Stimulated activated memory B cell treated with anti-CD40 and anti-IgM and Interleukin-4, amounts not matched to agents 10 μg/mL and 1 μg/mL and 100 μg/mL, for 72 hours (primary cell): ENCODE results near the gene FER.
"Not testable (repeated sequence)": the region's sequence is repeated elsewhere in the genome, so short reads cannot be mapped to it uniquely, and the experiment has no call there.

Source experiments
- ATAC-seq: fragments of 150-1000 bp; cut with Tn5 transposase; 2 replicates; pipeline ENCODE4 v1.10.0; 2021
- H3K27ac Mint-ChIP-seq: one replicate; pipeline ENCODE4 v1.8.0; 2022; ENCODE audit warnings: mild to moderate bottlenecking, mixed read lengths
- H3K27me3 Mint-ChIP-seq: one replicate; pipeline ENCODE4 v1.8.0; 2022; ENCODE audit warnings: mixed read lengths
- H3K36me3 Mint-ChIP-seq: one replicate; pipeline ENCODE4 v1.8.0; 2022; ENCODE audit warnings: mixed read lengths
- H3K4me1 Mint-ChIP-seq: one replicate; pipeline ENCODE4 v1.8.0; 2022; ENCODE audit warnings: mixed read lengths
- H3K4me3 Mint-ChIP-seq: one replicate; pipeline ENCODE4 v1.8.0; 2022; ENCODE audit warnings: mild to moderate bottlenecking, moderate library complexity, mixed read lengths
- H3K9me3 Mint-ChIP-seq: one replicate; pipeline ENCODE4 v1.8.0; 2022; ENCODE audit warnings: mixed read lengths

FER gene

GRCh38 chr5:109028608-109029299 lies 281.1 kb downstream of the FER start:
- H3K36me3 Mint-ChIP-seq = peaks cover 9% of the 10 kb centered on the region
- H3K27ac Mint-ChIP-seq = no peak overlapping the region
- no peak overlapping the region for H3K4me3 Mint-ChIP-seq
- H3K27me3 Mint-ChIP-seq = no peaks in the 10 kb centered on the region
- peaks cover 8% of the 10 kb centered on the region for H3K4me1 Mint-ChIP-seq
- no peaks in the 10 kb centered on the region for H3K9me3 Mint-ChIP-seq
- ATAC-seq = no peak

DNA sequence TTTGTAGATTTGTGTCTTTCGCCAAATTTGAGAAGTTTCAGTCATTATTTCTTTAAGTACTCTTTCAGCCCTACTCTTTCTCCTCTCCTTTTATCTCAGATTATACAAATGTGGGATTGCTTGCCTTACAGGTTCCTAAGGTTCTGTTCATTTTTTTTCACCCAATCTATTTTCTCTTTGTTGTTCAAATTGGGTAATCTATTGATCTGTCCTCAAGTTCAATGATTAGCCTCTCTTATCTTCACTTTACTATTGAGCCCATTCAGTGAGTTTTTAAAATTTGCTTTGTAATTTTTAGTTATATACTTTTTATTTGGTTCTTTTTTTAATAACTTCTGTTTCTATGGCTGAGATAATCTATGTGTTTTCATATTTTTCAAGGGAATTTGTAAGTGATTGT lies 282.1 kb downstream of the FER start:
- H3K9me3 Mint-ChIP-seq = no peaks in the 10 kb centered on the region
- no peaks in the 10 kb centered on the region for H3K36me3 Mint-ChIP-seq
- H3K27me3 Mint-ChIP-seq = no peaks in the 10 kb centered on the region
- H3K27ac Mint-ChIP-seq = no peak overlapping the region
- no peak for ATAC-seq
- no peak overlapping the region for H3K4me3 Mint-ChIP-seq
- peaks cover 13% of the 10 kb centered on the region for H3K4me1 Mint-ChIP-seq

GRCh38 chr5:109030360-109031143 lies 282.9 kb downstream of the FER start:
- Mint-ChIP-seq H3K27ac (no peak overlapping the region), H3K27me3 (no peaks in the 10 kb centered on the region), H3K9me3 (no peaks in the 10 kb centered on the region), H3K4me1 (peaks cover 13% of the 10 kb centered on the region), H3K4me3 (no peak overlapping the region), H3K36me3 (no peaks in the 10 kb centered on the region)
- ATAC-seq = no peak

DNA sequence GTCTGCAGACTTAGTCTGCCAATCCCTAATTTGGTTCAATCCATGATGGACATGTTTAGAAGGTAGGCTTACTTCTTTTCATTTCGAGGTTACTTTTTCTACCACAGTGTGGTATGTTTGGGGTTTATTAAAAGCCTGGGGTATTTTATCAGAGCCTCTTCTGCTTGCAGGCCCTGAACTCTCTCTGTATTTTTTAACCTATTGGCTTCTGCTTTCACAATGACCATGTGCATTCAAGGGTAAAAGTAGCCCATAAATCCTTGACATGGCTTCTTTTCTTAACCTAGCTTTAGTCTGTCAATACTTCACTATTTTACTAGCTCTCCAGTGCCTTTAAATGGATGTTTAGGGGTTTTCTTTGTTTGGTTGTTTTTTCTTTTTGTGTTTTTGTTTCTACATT lies 286.6 kb downstream of the FER start:
- no peaks in the 10 kb centered on the region for H3K9me3 Mint-ChIP-seq
- no peak overlapping the region for H3K27ac Mint-ChIP-seq
- H3K27me3 Mint-ChIP-seq = no peaks in the 10 kb centered on the region
- H3K4me3 Mint-ChIP-seq = no peak overlapping the region
- peaks cover 13% of the 10 kb centered on the region for H3K4me1 Mint-ChIP-seq
- H3K36me3 Mint-ChIP-seq = peaks cover 7% of the 10 kb centered on the region
- peak; percentile 36 for ATAC-seq

GRCh38 chr5:109035436-109035835 lies 287.7 kb downstream of the FER start:
- Mint-ChIP-seq H3K4me1 (peaks cover 9% of the 10 kb centered on the region), H3K4me3 (no peak overlapping the region), H3K27ac (no peak overlapping the region), H3K9me3 (no peaks in the 10 kb centered on the region), H3K36me3 (peaks cover 7% of the 10 kb centered on the region), H3K27me3 (no peaks in the 10 kb centered on the region)
- ATAC-seq = no peak

DNA sequence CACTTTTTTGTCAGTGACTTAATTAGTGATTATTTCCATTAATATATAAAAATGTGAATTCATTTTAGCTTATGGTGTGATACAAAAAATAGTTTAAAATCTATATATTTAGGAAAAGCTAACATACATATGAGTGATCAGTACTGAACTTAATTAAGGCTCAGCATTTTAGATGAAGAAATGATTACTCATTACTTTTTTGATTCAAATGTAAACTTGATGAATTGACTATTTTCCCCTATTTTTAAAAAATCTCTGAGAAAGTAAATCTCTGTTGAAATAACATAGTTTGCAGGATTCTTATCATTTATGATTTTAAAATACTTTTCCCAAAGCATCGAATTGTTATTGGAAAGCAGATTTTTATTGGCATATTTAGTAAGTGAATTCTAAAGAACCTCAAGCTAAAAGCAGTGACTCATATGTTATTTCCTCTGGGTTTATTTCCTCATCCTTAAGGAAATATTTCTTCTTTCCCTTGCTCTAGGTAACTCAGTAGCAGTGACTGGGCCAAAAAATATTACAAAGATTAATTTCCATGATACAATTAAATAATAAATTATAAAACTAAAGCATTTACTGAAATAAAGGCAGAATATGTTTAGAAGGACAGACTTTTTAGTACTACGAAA lies 290.6 kb downstream of the FER start:
- Mint-ChIP-seq H3K36me3 (peaks cover 7% of the 10 kb centered on the region), H3K27ac (no peak overlapping the region), H3K9me3 (no peaks in the 10 kb centered on the region), H3K4me1 (peaks cover 7% of the 10 kb centered on the region), H3K4me3 (no peak overlapping the region), H3K27me3 (no peaks in the 10 kb centered on the region)
- no peak for ATAC-seq

GRCh38 chr5:109041317-109041716 lies 293.6 kb downstream of the FER start:
- no peaks in the 10 kb centered on the region for H3K9me3 Mint-ChIP-seq
- H3K27me3 Mint-ChIP-seq = no peaks in the 10 kb centered on the region
- no peak overlapping the region for H3K27ac Mint-ChIP-seq
- no peaks in the 10 kb centered on the region for H3K4me1 Mint-ChIP-seq
- no peak for ATAC-seq
- H3K36me3 Mint-ChIP-seq = peaks cover 11% of the 10 kb centered on the region
- H3K4me3 Mint-ChIP-seq = no peak overlapping the region

DNA sequence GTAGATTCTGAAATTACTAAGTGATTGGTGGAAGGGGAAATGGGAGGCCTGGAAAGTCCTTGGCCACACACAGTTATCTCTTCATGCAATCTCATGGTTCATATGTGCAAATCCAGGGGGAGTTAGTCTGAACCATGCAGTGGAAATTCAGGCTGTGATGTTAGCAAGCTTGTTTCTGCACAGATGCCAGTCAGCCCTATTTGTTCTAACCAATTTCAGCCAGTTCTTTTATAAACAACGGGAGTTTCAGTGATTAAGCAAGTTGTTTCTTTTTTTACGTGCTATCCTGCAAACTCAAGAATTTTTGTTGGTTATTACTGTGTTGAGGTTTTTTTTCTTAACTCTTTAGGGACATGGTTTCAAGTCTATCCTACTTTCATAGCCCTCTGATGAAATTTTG lies 298.0 kb downstream of the FER start:
- no peaks in the 10 kb centered on the region for H3K9me3 Mint-ChIP-seq
- H3K27ac Mint-ChIP-seq = no peak overlapping the region
- H3K36me3 Mint-ChIP-seq = peaks cover 5% of the 10 kb centered on the region
- no peak overlapping the region for H3K4me3 Mint-ChIP-seq
- H3K4me1 Mint-ChIP-seq = no peaks in the 10 kb centered on the region
- no peak for ATAC-seq
- H3K27me3 Mint-ChIP-seq = no peaks in the 10 kb centered on the region

DNA sequence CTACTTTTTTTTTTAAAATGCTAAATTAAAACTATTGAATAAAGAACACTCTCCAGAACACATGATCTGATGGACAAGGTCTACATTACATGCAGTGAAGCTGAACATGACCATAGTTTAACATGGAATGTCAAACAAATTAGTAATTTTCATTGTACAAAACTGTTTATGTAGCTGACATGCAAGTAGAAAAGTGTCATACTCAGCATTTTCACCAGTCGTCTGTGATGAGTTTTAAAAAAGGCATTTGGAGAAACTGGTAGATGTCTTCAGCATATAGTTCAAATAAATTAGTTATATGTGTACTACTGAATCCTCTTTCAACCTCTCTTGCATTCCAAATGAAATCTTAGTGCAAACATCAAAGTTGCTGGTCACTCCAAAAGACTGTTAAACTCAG lies 301.9 kb downstream of the FER start:
- H3K4me1 Mint-ChIP-seq = peaks cover 10% of the 10 kb centered on the region
- no peak overlapping the region for H3K27ac Mint-ChIP-seq
- no peaks in the 10 kb centered on the region for H3K27me3 Mint-ChIP-seq
- no peak overlapping the region for H3K4me3 Mint-ChIP-seq
- H3K36me3 Mint-ChIP-seq = peaks cover 24% of the 10 kb centered on the region
- no peak for ATAC-seq
- H3K9me3 Mint-ChIP-seq = no peaks in the 10 kb centered on the region

GRCh38 chr5:109050321-109050720 lies 302.6 kb downstream of the FER start:
- not testable (repeated sequence) for H3K27me3 Mint-ChIP-seq, H3K4me3 Mint-ChIP-seq, H3K9me3 Mint-ChIP-seq, H3K27ac Mint-ChIP-seq, ATAC-seq
- peaks cover 16% of the 10 kb centered on the region for H3K4me1 Mint-ChIP-seq
- H3K36me3 Mint-ChIP-seq = peaks cover 32% of the 10 kb centered on the region

- not testable (repeated sequence) for ATAC-seq, H3K9me3 Mint-ChIP-seq, H3K27me3 Mint-ChIP-seq, H3K27ac Mint-ChIP-seq, H3K4me3 Mint-ChIP-seq
- H3K36me3 Mint-ChIP-seq = peaks cover 26% of the 10 kb centered on the region
- peaks cover 16% of the 10 kb centered on the region for H3K4me1 Mint-ChIP-seq
Measured at GRCh38 chr5:109052216-109052615, 304.5 kb downstream of the FER start.

GRCh38 chr5:109053995-109054417 lies 306.3 kb downstream of the FER start:
- Mint-ChIP-seq H3K27ac (peak overlapping the region; percentile 64), H3K4me1 (peaks cover 16% of the 10 kb centered on the region), H3K36me3 (peaks cover 31% of the 10 kb centered on the region), H3K9me3 (no peaks in the 10 kb centered on the region), H3K4me3 (peak overlapping the region; percentile 15), H3K27me3 (no peaks in the 10 kb centered on the region)
- ATAC-seq = peak; percentile 89

DNA sequence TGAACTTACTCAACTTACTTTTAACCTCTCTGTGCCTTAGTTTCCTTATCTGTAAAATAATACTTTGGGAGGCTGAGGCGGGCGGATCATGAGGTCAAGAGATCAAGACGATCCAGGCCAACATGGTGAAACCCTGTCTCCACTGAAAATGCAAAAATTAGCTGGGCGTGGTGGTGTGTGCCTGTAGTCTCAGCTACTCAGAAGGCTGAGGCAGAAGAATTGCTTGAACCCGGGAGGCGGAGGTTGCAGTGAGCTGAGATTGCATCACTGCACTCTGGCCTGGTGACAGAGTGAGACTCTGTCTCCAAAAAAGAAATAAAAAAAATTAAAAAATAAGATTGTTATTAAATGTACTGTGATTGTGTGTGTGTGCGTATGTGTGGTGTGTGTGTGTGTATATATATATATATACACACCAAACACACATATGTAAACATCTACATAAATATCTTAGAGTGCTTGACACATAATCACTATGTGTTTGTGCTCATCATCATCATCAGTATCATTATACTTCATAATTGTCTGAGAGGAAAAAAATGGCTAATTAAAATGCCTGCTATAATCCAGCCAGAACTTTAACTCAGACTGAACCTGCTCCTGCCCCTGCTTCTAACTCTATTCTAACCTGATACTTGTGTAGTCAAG lies 312.8 kb downstream of the FER start:
- Mint-ChIP-seq H3K36me3 (peaks cover 7% of the 10 kb centered on the region), H3K4me1 (no peaks in the 10 kb centered on the region), H3K9me3 (no peaks in the 10 kb centered on the region), H3K4me3 (no peak overlapping the region), H3K27me3 (no peaks in the 10 kb centered on the region), H3K27ac (no peak overlapping the region)
- no peak for ATAC-seq

DNA sequence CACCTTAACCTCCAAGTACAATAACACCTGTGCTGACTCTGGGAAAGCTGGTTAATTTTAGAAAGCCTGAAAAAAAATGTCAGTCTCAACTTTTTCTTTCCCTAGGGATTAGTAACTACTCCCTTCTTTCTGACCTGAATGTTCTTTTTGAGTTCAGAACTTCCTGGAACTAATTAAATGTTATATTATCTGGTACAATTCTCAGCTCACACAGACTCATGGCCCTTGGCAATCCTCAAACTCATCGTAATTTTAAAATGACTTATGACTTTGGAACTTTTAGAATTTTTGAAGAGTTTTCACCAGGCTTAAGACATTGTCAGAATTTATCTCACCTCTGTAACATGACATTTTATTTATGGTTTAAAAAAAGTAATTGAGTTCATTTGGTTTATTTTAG lies 315.0 kb downstream of the FER start:
- ATAC-seq = no peak
- no peak overlapping the region for H3K27ac Mint-ChIP-seq
- H3K36me3 Mint-ChIP-seq = peaks cover 7% of the 10 kb centered on the region
- no peaks in the 10 kb centered on the region for H3K27me3 Mint-ChIP-seq
- H3K9me3 Mint-ChIP-seq = no peaks in the 10 kb centered on the region
- no peak overlapping the region for H3K4me3 Mint-ChIP-seq
- no peaks in the 10 kb centered on the region for H3K4me1 Mint-ChIP-seq

GRCh38 chr5:109063223-109063622 lies 315.5 kb downstream of the FER start:
- H3K27me3 Mint-ChIP-seq = no peaks in the 10 kb centered on the region
- H3K9me3 Mint-ChIP-seq = no peaks in the 10 kb centered on the region
- no peak for ATAC-seq
- no peaks in the 10 kb centered on the region for H3K4me1 Mint-ChIP-seq
- no peak overlapping the region for H3K27ac Mint-ChIP-seq
- H3K4me3 Mint-ChIP-seq = no peak overlapping the region
- peaks cover 7% of the 10 kb centered on the region for H3K36me3 Mint-ChIP-seq
